Measurements from ENCODE around the gene ACTC1. TPM values are rescaled to one million over a fixed set of nuclear protein-coding genes. Genes with fewer than 3 reads are reported as not detected.

The ACTC1 gene
- total and polyA plus RNA-seq, 2 of the 13 experiments (the other 11 are each of a cell fraction or from before 2014, with no cell fraction given), result not detected

GRCh38 chr15:34757262-34757661 lies 38.1 kb downstream of the ACTC1 start (continued):
- no peak for TF ChIP-seq ZNF770 (CRISPR knock-in tag; IDR thresholded peaks at IDR 0.05)
- TF ChIP-seq ZBTB8A (CRISPR knock-in tag; IDR thresholded peaks at IDR 0.05; ENCODE audit: borderline replicate concordance, low read depth), result no peak
- TF ChIP-seq ARID2 (CRISPR knock-in tag; IDR thresholded peaks at IDR 0.05; ENCODE audit: borderline replicate concordance), result no peak
- TF ChIP-seq ZNF720 (CRISPR knock-in tag; IDR thresholded peaks at IDR 0.05), result no peak
- TF ChIP-seq LBX2 (CRISPR knock-in tag; IDR thresholded peaks at IDR 0.05; ENCODE audit: borderline replicate concordance), result no peak

- FAIRE-seq (no peak), DNase-seq (ENCODE audit: low spot score) (no peak), ATAC-seq (no peak)
- Histone ChIP-seq H3K79me2 (ENCODE audit: insufficient read depth, low read length) (no peaks in the 10 kb centered on the region), H2AFZ (ENCODE audit: low read length) (no peak overlapping the region), H3K4me3 (replicated peaks in 1 of 3; ENCODE audit: insufficient read depth in 1 of 3, low read depth in 2 of 3, low read length in 3 of 3) (no peak overlapping the region), H3K4me1 (ENCODE audit: insufficient read depth, low read length) (no peaks in the 10 kb centered on the region), H3K9ac (ENCODE audit: insufficient read depth, low read depth, low read length) (no peak overlapping the region), H3K27ac (ENCODE audit: extremely low read length, insufficient read depth, low read length) (no peak overlapping the region), H3K9me3 (ENCODE audit: low read length) (no peaks in the 10 kb centered on the region), H4K20me1 (ENCODE audit: insufficient read depth, low read length) (no peaks in the 10 kb centered on the region), H3K27me3 (ENCODE audit: control insufficient read depth in 1 of 2, insufficient read depth in 2 of 2, low read length in 2 of 2) (peaks cover 1 to 23% of the 10 kb centered on the region in 2 experiments; a peak in 3 of 5 replicates), H3K36me3 (replicated peaks in 1 of 2; ENCODE audit: control insufficient read depth in 1 of 2, insufficient read depth in 2 of 2, low read length in 2 of 2) (no peaks in the 10 kb centered on the region), H3K4me2 (ENCODE audit: low read depth, low read length) (no peak overlapping the region)
- intact Hi-C loops (cut with micrococcal nuclease; ENCODE audit: unreplicated experiment) (no loop called here), in situ Hi-C loops (cut with HindIII; ENCODE audit: extremely low pct_ligation_motif_present, low pct_unique_long_range_greater_than_20kb) (no loop called here)
- no TSS peak for BruUV-seq (replicated peaks)
- CTCF ChIA-PET (ENCODE audit: low intra/inter-chr PET ratio, low total read pairs), result no interaction called here
- WGBS (ENCODE audit: low lambda C conversion rate), result 35% methylated on average over 10 of the region's 11 CpGs
- POLR2A ChIA-PET, result no interaction called here
- TF ChIP-seq HNF1A (IDR thresholded peaks at IDR 0.05; ENCODE audit: low read depth), result no peak
- TF ChIP-seq HNF1A (CRISPR knock-in tag; IDR thresholded peaks at IDR 0.05; ENCODE audit: borderline replicate concordance), result no peak
- no peak for TF ChIP-seq ATF1 (CRISPR knock-in tag; IDR thresholded peaks at IDR 0.05)
- no peak for TF ChIP-seq TRIM22 (IDR thresholded peaks at IDR 0.05)
- no peak for TF ChIP-seq KDM5B (CRISPR knock-in tag; IDR thresholded peaks at IDR 0.05; ENCODE audit: borderline replicate concordance)
- no peak for TF ChIP-seq WIZ (CRISPR knock-in tag; IDR thresholded peaks at IDR 0.05)
These were observed 40.0 kb downstream of the ACTC1 start for GRCh38 chr15:34755419-34755773.

All from HepG2 (cell line).